ENCODE results near the gene ZNF423.
A peak's percentile ranks its signal among the peaks of the same experiment; 100 is the strongest.

ZNF423 gene

GRCh38 chr16:49869731-49870130 lies 13.8 kb upstream of the ZNF423 start:
- DNase-seq (ENCODE audit: low read depth), result no peak

DNA sequence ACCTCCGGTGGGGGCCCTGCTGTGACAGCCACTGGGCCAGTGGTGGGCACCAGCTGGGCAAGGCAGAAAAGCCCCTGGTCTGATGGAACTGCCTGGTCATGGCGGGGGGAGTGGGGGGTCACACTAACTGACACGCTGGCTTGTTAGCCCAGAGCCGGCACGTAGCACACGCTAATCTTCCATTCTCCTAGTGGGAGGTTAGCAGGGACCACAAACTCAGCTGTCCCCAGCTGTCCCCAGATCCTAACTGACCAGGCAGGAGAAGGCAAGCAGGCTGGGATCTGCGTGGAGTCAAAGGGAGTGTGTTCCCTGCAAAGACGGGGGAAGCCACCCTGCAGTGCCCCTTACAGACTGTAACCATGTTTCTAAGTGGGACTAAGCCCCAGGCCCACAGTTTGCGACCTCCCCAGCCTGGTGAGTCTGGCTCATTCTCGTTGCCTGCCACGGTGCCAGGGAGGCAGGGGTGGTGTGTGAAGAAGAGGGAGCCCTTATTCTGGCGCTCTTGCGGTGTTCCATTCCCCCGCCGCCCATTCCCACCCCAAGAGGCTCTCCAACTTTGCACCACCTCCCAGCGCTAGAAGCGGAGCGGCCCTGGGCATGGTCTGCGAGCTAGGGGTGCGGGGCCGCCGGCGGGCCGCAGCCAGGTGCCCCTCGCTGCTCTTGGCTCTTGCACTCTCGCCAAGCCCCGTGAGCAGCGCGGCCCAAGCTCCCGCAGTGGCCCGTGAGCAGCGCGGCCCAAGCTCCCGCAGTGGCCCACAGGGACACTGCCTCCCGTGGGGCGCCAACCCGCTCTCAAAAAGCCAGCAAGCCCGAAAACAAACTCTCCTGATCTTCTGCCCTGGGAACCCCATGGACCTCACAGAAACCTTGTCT lies 12.1 kb upstream of the ZNF423 start:
- no peak for DNase-seq (ENCODE audit: low read depth)

- DNase-seq (ENCODE audit: low read depth), result no peak
Measured at GRCh38 chr16:49867234-49867633, 11.3 kb upstream of the ZNF423 start.

GRCh38 chr16:49866595-49867071 lies 10.7 kb upstream of the ZNF423 start:
- DNase-seq (ENCODE audit: low read depth), result no peak

DNA sequence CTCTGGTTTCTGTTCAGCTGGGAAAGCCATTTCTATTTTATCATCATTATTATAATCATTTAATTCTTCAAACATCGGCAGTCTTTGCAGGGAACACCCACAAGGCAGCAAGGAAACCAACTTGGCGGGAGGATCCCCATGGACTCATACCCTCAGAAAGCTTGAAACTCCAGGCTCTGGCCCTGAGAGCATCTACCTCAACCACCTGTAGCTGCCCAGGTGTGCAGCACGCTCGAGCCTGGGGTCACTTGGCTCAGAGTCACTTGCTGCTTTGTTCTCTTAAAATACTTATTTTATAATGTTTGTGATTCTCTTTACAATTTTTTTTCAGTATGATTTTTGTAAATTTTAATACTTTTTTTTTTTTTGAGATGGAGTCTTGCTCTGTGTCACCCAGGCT lies 6.8 kb upstream of the ZNF423 start:
- no peak for DNase-seq (ENCODE audit: low read depth)

GRCh38 chr16:49861299-49861698 lies 5.4 kb upstream of the ZNF423 start:
- no peak for DNase-seq (ENCODE audit: low read depth)

- DNase-seq (ENCODE audit: low read depth), result no peak
Measured at GRCh38 chr16:49860593-49860992, 4.7 kb upstream of the ZNF423 start.

GRCh38 chr16:49859125-49859811 lies 3.4 kb upstream of the ZNF423 start:
- no peak for DNase-seq (ENCODE audit: low read depth)

GRCh38 chr16:49858200-49859124 lies 2.5 kb upstream of the ZNF423 start:
- peak; percentile 11 for DNase-seq (ENCODE audit: low read depth)

GRCh38 chr16:49857423-49858181 lies 1.7 kb upstream of the ZNF423 start:
- DNase-seq (ENCODE audit: low read depth), result peak; percentile 20

GRCh38 chr16:49856672-49857330 lies 889 bp upstream of the ZNF423 start:
- DNase-seq (ENCODE audit: low read depth), result peak; percentile 70

DNA sequence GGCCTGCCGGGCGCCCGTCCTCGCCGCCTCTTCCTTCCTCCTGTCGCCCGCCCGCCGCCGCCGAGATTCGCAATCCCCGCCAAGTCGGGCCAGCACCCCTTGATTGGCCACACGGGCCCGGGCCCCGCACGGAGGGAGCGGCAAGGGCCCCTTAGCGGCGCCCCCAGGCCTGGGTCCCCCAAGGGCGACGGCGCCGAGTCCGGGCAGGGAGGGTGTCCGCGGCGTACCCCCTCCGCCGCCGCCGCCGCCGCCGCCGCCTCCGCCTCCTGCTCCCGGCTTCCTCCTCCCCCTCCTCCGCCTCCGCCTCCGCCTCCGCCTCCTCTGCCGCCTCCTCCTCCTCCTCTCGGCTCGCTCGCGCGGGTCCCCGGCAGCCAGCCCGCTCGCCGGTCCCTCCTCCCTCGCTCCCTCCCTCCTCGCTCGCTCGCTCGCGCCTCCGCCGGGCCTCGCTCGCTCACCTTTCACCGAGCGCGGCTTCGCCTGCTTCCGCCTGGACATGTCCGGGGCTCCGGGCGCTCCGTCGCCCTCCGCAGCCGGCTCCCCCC lies 561 bp downstream of the ZNF423 start:
- peak; percentile 73 for DNase-seq (ENCODE audit: low read depth)

DNA sequence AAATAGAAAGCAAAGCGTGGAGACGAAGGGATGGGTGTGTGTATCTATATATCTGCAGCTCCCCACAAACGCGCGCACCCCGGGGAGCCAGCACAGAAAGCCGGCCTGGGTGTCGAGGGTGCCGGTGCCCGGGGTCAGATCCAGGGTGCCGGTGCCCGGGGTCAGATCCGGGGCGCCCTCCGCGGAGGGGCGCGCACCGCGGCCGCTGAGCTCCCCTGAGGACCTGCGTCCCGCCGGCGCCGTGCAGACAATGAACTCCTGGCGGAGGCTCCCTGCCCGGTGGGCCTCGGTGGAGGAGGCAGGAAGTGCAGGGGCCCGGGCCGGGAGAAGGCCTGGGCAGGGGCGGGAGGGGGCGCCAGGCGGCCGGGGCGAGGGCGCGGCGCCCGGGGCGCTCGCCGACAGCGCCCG lies 1.1 kb downstream of the ZNF423 start:
- peak; percentile 4 for DNase-seq (ENCODE audit: low read depth)

DNA sequence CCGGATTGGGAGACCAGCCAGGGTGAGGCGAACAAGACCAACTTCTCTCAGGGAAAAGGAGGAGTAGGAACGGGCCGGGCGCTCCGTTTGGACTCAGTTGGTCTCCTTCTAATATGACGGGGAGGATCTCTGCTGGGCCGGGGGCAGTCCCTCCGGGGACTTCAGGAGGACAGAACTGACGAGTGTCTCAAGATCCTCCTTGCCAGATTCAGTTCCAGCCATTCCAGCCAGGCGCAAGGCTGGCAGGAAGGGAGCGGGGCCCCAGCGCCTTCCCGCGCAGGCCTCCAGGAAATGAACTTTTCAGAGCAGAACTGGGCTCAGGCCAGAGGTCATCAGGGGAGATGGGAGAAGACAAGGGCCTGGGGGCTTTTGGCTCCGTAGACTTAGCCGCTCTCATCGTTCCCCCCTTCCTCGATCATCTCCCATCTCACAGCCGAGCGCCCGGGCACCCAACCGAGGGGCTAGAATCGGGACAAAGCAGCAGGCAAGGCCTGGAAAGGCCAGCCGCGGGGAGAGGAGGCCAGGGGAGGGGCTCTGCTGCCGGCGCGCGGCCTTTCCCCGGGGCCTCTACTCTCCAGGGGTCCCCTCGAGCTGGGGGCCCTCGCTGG lies 1.6 kb downstream of the ZNF423 start:
- DNase-seq (ENCODE audit: low read depth), result no peak

GRCh38 chr16:49852279-49852678 lies 3.6 kb downstream of the ZNF423 start:
- DNase-seq (ENCODE audit: low read depth), result no peak

GRCh38 chr16:49851468-49851787 lies 4.5 kb downstream of the ZNF423 start:
- DNase-seq (ENCODE audit: low read depth), result no peak

DNA sequence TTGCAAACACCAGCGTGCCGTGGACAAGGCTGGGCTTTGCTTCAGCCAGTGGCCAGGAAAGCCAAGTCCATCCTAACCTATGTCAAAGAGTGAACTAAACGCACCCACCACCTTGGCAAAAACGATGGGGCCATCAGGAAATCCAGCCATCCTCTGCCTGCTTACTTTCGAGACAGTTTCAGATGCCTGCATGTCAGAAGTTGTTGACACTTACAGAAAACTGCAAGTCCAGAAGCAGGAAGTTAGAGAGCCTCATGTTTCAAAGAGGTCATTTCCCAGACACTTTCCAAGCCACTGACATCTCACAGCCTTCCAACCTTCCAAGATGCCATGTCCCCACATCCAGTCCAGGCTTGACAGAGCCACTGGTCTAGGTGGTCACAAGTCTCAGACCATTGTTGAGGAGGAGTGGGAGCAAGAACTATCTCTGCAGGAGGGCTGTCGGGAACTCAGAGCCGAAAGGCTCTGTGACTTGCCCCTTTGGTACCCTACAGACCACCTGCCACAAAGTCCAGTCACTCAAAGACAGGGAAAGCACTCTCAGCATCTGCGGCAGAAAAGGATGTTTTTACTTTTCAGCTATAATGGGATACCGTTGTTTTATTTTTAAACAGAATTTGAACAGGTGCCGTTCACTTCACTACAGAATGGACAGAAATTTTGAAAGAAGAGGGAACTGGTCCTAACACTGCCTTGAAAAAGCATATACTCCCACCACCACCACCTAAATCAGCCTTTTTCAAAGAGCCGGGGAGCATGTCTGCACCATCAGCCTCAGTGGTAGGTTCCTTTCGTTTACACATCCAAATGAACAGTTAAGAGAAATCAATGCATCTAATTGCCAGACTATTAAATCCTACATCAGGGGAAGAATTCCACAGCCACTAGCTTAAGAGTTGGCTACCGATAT lies 5.1 kb downstream of the ZNF423 start:
- no peak for DNase-seq (ENCODE audit: low read depth)

DNA sequence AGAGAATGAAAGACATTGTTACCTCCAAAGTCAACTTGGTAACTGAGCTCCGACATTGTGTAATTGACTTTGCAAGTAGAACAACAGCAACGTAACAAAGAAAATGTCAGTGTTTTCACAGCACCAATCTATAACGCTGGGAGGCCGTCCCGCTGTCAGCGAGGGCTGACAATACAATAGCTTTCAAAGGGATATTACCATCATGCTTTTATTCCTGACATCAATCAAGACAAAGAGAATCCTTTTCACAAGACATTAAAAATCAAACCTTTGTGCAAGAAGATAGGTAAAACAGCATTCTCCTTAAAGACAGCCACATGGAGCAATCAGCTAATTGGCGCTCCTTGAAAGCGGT lies 6.2 kb downstream of the ZNF423 start:
- DNase-seq (ENCODE audit: low read depth), result no peak

- no peak for DNase-seq (ENCODE audit: low read depth)
Measured at GRCh38 chr16:49849037-49849753, 6.7 kb downstream of the ZNF423 start.

Data from EH (cell line).